ENCODE data around the gene PNPLA7.
A peak's percentile ranks its signal among the peaks of the same experiment; 100 is the strongest.

GRCh38 chr9:137551264-137552021 is 1.2 kb upstream of the PNPLA7 start, which contains the start of gene MRPL41:
- TF ChIP-seq CTCF (IDR thresholded peaks at IDR 0.05) (peak in 5 of 6 experiments; percentile 20 to 54 (median 42)), POLR2A (IDR thresholded peaks at IDR 0.05) (peak in 1 of 2 donors; percentile 72)

Data from thyroid gland (tissue), 4 donors.